HCT116 (cell line): Measurements from ENCODE around the gene SPG11.
"Not testable (repeated sequence)": the region's sequence is repeated elsewhere in the genome, so short reads cannot be mapped to it uniquely, and the experiment has no call there.

ENCODE experiments used
- CEBPB ChIP-seq: IDR thresholded peaks from 2 replicates; pipeline ENCODE4 v1.6.1; 2012; ENCODE audit warnings: low read depth
- EZH2 ChIP-seq: fragments of 200-600 bp; sonication (generic); IDR thresholded peaks from 2 replicates; pipeline ENCODE4 v1.6.1; 2017; ENCODE audit warnings: antibody characterized with exemption, mixed run types
- EZH2phosphoT487 ChIP-seq: fragments of 200-600 bp; IDR thresholded peaks from 2 replicates; pipeline ENCODE4 v1.6.1; 2018; ENCODE audit warnings: antibody characterized with exemption, borderline replicate concordance
- POLR2A ChIP-seq: IDR thresholded peaks from 2 replicates; pipeline ENCODE4 v1.7.0; 2011; ENCODE audit warnings: borderline replicate concordance; ENCODE audit not compliant: insufficient read depth, insufficient read length; ENCODE audit errors: extremely low read depth
- POLR2AphosphoS5 ChIP-seq: IDR thresholded peaks from 2 replicates; pipeline ENCODE4 v1.6.1; 2011; ENCODE audit warnings: mild to moderate bottlenecking, low read depth, low read length, moderate library complexity
- RAD21 ChIP-seq: IDR thresholded peaks from 2 replicates; pipeline ENCODE4 v1.6.1; 2012; ENCODE audit warnings: low read depth, mild to moderate bottlenecking
- SP1 ChIP-seq: IDR thresholded peaks from 2 replicates; pipeline ENCODE4 v1.6.1; 2012; ENCODE audit warnings: low read depth
- YY1 ChIP-seq: IDR thresholded peaks from 2 replicates; pipeline ENCODE4 v1.6.1; 2011; ENCODE audit warnings: low read length, low read depth, moderate library complexity, mild to moderate bottlenecking; ENCODE audit not compliant: insufficient replicate concordance; ENCODE audit errors: extremely low read depth
- ZNF274 ChIP-seq: fragments of 200-500 bp; sonication (Bioruptor generic); IDR thresholded peaks from 2 replicates; pipeline ENCODE4 v1.6.1; 2014; ENCODE audit warnings: mild to moderate bottlenecking, low read depth, low read length, inconsistent platforms
- TF ChIP-seq, protein P1 (sequence below), 3 experiments: fragments of 200-600 bp in 1 of 3; sonication (generic) in 1 of 3; IDR thresholded peaks in 2 of 3; conservative IDR thresholded peaks in 1 of 3; 2 replicates each; pipeline ENCODE4 v1.5.1; 2012 to 2017; ENCODE audit warnings: low read depth in 2 of 3, low read length in 2 of 3, antibody characterized with exemption in 1 of 3, borderline replicate concordance in 1 of 3, control low read depth in 1 of 3, mild to moderate bottlenecking in 1 of 3, mixed read lengths in 1 of 3, mixed run types in 1 of 3, moderate library complexity in 1 of 3; ENCODE audit not compliant: insufficient read depth in 1 of 3
- TF ChIP-seq, protein P2 (sequence below): IDR thresholded peaks from 2 replicates; pipeline ENCODE4 v1.6.1; 2012

DNA sequence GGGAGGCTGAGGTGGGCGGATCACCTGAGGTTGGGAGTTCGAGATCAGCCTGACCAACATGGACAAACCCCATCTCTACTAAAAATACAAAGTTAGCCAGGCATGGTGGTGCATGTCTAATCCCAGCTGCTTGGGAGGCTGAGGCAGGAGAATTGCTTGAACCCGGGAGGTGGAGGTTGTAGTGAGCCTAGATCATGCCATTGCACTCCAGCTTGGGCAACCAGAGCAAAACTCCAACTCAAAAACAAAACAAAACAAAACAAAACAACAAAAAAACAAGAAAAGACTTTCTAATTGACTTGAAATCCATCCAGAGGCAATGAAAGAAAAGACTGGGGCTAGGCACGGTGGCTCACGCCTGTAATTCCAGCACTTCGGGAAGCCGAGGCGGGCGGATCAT is 114.3 kb downstream of the SPG11 start:
- TF ChIP-seq, protein P1, sequence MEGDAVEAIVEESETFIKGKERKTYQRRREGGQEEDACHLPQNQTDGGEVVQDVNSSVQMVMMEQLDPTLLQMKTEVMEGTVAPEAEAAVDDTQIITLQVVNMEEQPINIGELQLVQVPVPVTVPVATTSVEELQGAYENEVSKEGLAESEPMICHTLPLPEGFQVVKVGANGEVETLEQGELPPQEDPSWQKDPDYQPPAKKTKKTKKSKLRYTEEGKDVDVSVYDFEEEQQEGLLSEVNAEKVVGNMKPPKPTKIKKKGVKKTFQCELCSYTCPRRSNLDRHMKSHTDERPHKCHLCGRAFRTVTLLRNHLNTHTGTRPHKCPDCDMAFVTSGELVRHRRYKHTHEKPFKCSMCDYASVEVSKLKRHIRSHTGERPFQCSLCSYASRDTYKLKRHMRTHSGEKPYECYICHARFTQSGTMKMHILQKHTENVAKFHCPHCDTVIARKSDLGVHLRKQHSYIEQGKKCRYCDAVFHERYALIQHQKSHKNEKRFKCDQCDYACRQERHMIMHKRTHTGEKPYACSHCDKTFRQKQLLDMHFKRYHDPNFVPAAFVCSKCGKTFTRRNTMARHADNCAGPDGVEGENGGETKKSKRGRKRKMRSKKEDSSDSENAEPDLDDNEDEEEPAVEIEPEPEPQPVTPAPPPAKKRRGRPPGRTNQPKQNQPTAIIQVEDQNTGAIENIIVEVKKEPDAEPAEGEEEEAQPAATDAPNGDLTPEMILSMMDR (IDR thresholded peaks at IDR 0.05 in 2 of 3, conservative IDR thresholded peaks at IDR 0.05 in 1 of 3; ENCODE audit: borderline replicate concordance in 1 of 3, insufficient read depth in 1 of 3, low read depth in 2 of 3, low read length in 2 of 3): not testable (repeated sequence)
- not testable (repeated sequence) for TF ChIP-seq ZNF274, POLR2AphosphoS5, EZH2, SP1, CEBPB, POLR2A, RAD21, EZH2phosphoT487, YY1
- TF ChIP-seq, protein P2, sequence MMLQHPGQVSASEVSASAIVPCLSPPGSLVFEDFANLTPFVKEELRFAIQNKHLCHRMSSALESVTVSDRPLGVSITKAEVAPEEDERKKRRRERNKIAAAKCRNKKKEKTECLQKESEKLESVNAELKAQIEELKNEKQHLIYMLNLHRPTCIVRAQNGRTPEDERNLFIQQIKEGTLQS: not testable (repeated sequence)
